HCT116 (cell line): ENCODE measurements around the gene TRIM67. TPM values are rescaled to one million over a fixed set of nuclear protein-coding genes. Genes with fewer than 3 reads are reported as not detected.

Source experiments
- ATAC-seq: fragments of 200-7000 bp; cut with Tn5 transposase; 2 replicates; pipeline ENCODE4 v1.9.1; 2020; ENCODE audit warnings: mild to moderate bottlenecking, moderate library complexity
- BruUV-seq: library from RNA; stranded (reverse); fragments of 400-500 nt; replicated peaks from 2 replicates; lab custom pipeline; 2021; lab: Mats Ljungman, UMichigan
- CTCF ChIA-PET: fragments of 300-600 bp; sonication (Branson Sonifier 250); formaldehyde crosslinking; loops from one replicate; lab custom pipeline; 2021; ENCODE audit warnings: antibody characterized with exemption; lab: Charles Lee
- POLR2A ChIA-PET: fragments of 300-600, 350-600 bp; sonication (Branson Sonifier 250); formaldehyde crosslinking; loops from one replicate; lab custom pipeline; 2021; ENCODE audit warnings: antibody characterized with exemption; lab: Charles Lee
- RAD21 ChIA-PET, 2 experiments: fragments of 300-600 bp; sonication (Branson Sonifier 250); formaldehyde crosslinking; loops; one replicate each; lab custom pipeline; 2023; ENCODE audit warnings: low total read pairs in 2 of 2; ENCODE audit not compliant: uncharacterized antibody in 2 of 2, unreplicated experiment in 2 of 2, low non-redundant PET in 1 of 2; lab: Charles Lee
- DNase-seq: peaks from one replicate; pipeline ENCODE4 v3.0.0-alpha.2; 2010; ENCODE audit warnings: low read depth, low spot score
- H2AFZ ChIP-seq: fragments of 200-600 bp; shearing (Covaris generic), sonication (generic); 2 replicates; pipeline ENCODE4 v1.6.1; 2017; ENCODE audit warnings: low read depth, mixed run types, mixed read lengths, antibody characterized with exemption, low read length; ENCODE audit not compliant: poor library complexity, severe bottlenecking
- H3K27ac ChIP-seq: 2 replicates; pipeline ENCODE4 v1.5.1; 2012; ENCODE audit warnings: low read depth, low read length
- H3K27me3 ChIP-seq: fragments of 200-600 bp; sonication (generic); 2 replicates; pipeline ENCODE4 v1.6.1; 2016; ENCODE audit warnings: mixed run types, low read length, mixed read lengths; ENCODE audit not compliant: insufficient read depth
- H3K36me3 ChIP-seq, 2 experiments: fragments of 200-500 bp in 1 of 2; fragments of 200-600 bp in 1 of 2; sonication (Bioruptor generic) in 1 of 2; sonication (generic) in 1 of 2; 2 replicates each; pipeline versions ENCODE4 v1.5.1 to v1.6.1; 2014 to 2016; ENCODE audit warnings: low read length in 2 of 2, inconsistent platforms in 1 of 2, mixed read lengths in 1 of 2, mixed run types in 1 of 2; ENCODE audit not compliant: insufficient read depth in 2 of 2, control insufficient read depth in 1 of 2
- H3K4me1 ChIP-seq, 2 experiments: fragments of 200-600 bp in 1 of 2; sonication (generic) in 1 of 2; 2 replicates each; pipeline versions ENCODE4 v1.5.1 to v1.6.1; 2012 to 2017; ENCODE audit warnings: low read length in 2 of 2, inconsistent platforms in 1 of 2, mild to moderate bottlenecking in 1 of 2, mixed read lengths in 1 of 2, mixed run types in 1 of 2, moderate library complexity in 1 of 2; ENCODE audit not compliant: insufficient read depth in 2 of 2, control insufficient read depth in 1 of 2
- H3K4me2 ChIP-seq: fragments of 200-600 bp; sonication (generic); 2 replicates; pipeline ENCODE4 v1.6.1; 2017; ENCODE audit warnings: mixed run types, low read length, mixed read lengths
- H3K4me3 ChIP-seq, 2 experiments: fragments of 200-600 bp in 1 of 2; sonication (generic) in 1 of 2; replicated peaks in 1 of 2; 2 replicates each; pipeline ENCODE4 v1.5.1; 2011 to 2016; ENCODE audit warnings: low read length in 2 of 2, control low read depth in 1 of 2, low read depth in 1 of 2, mild to moderate bottlenecking in 1 of 2, mixed read lengths in 1 of 2, mixed run types in 1 of 2
- H3K79me2 ChIP-seq: fragments of 200-600 bp; sonication (generic); 2 replicates; pipeline ENCODE4 v1.6.1; 2017; ENCODE audit warnings: mild to moderate bottlenecking, mixed run types, low read length, moderate library complexity, mixed read lengths; ENCODE audit not compliant: insufficient read depth
- H3K9ac ChIP-seq: fragments of 200-600 bp; sonication (generic); 2 replicates; pipeline ENCODE4 v1.6.1; 2016; ENCODE audit warnings: low read length, mixed read lengths
- H3K9me2 ChIP-seq: fragments of 200-600 bp; sonication (generic), shearing (Covaris generic); 2 replicates; pipeline ENCODE4 v1.6.1; 2017; ENCODE audit warnings: mixed run types, mild to moderate bottlenecking, moderate library complexity; ENCODE audit not compliant: insufficient read depth
- H3K9me3 ChIP-seq, 2 experiments: fragments of 200-500 bp in 1 of 2; fragments of 200-600 bp in 1 of 2; sonication (Bioruptor generic) in 1 of 2; sonication (generic) in 1 of 2; 2 replicates each; pipeline ENCODE4 v1.6.1; 2014 to 2017; ENCODE audit warnings: low read length in 2 of 2, mixed read lengths in 2 of 2, inconsistent platforms in 1 of 2, low read depth in 1 of 2, mild to moderate bottlenecking in 1 of 2, mixed run types in 1 of 2, moderate library complexity in 1 of 2; ENCODE audit not compliant: control insufficient read depth in 1 of 2, insufficient read depth in 1 of 2
- H4K20me1 ChIP-seq: fragments of 200-600 bp; sonication (generic), shearing (Covaris generic); 2 replicates; pipeline ENCODE4 v1.6.1; 2017; ENCODE audit warnings: mixed run types, mild to moderate bottlenecking, moderate library complexity; ENCODE audit not compliant: insufficient read depth
- EGR1 ChIP-seq: IDR thresholded peaks from 2 replicates; pipeline ENCODE4 v1.6.1; 2012; ENCODE audit warnings: low read depth
- intact Hi-C: fragments of 100-400 bp; cut with micrococcal nuclease; formaldehyde crosslinking; loops from 2 replicates; pipeline ENCODE4 v1.10.0; 2022
- total RNA-seq: library from RNA; stranded (reverse); gene quantifications from one replicate; pipeline ENCODE4 v1.2.1, GENCODE V29; 2021; ENCODE audit not compliant: unreplicated experiment
- TF ChIP-seq, protein P1 (sequence below), 3 experiments: fragments of 200-600 bp in 1 of 3; sonication (generic) in 1 of 3; IDR thresholded peaks in 2 of 3; conservative IDR thresholded peaks in 1 of 3; 2 replicates each; pipeline ENCODE4 v1.5.1; 2012 to 2017; ENCODE audit warnings: low read depth in 2 of 3, low read length in 2 of 3, antibody characterized with exemption in 1 of 3, borderline replicate concordance in 1 of 3, control low read depth in 1 of 3, mild to moderate bottlenecking in 1 of 3, mixed read lengths in 1 of 3, mixed run types in 1 of 3, moderate library complexity in 1 of 3; ENCODE audit not compliant: insufficient read depth in 1 of 3

The TRIM67 gene
- total RNA-seq, 1 experiment from 2014 or later = 0.02 TPM

DNA sequence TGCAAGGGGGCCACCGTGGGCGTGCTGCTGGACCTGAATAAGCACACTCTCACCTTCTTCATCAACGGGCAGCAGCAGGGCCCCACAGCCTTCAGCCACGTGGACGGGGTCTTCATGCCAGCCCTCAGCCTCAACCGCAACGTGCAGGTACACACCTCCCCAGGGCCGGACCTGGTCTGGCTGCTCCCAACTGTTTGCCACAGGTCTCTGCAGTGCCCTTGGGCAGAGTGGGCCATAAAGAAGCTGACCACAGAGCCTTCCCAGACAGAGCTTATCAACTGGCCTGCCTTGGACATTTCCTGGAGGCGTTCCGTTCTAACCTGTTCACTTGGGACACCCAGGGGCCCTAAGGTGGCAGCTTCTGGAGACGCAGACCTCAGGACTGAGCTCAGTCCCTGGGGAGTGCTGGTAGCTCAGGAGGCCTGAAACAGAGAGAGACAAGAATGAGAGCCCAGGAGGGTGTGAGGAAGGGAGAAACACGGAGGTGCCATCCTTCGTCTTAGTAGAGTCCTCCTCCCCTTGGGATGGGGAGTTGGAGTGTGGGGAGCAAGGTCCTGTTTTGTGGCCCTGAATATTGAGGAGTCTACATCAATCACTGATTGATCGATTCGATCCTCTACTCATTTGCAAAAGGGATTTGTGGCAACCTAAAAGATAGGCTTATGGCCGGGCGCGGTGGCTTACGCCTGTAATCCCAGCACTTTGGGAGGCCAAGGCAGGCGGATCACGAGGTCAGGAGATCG, 52.1 kb downstream of the TRIM67 start:
- Histone ChIP-seq H3K79me2 (no peaks in the 10 kb centered on the region), H3K9me2 (no peaks in the 10 kb centered on the region), H4K20me1 (no peaks in the 10 kb centered on the region), H3K27ac (no peak overlapping the region), H3K4me3 (no peak overlapping the region), H3K4me1 (peaks cover 20 to 24% of the 10 kb centered on the region in 2 experiments; a peak in 3 of 4 replicates), H2AFZ (no peak overlapping the region)
- BruUV-seq = no TSS peak
- ATAC-seq = no peak
- CTCF ChIA-PET = no interaction called here
- TF ChIP-seq, protein P1, sequence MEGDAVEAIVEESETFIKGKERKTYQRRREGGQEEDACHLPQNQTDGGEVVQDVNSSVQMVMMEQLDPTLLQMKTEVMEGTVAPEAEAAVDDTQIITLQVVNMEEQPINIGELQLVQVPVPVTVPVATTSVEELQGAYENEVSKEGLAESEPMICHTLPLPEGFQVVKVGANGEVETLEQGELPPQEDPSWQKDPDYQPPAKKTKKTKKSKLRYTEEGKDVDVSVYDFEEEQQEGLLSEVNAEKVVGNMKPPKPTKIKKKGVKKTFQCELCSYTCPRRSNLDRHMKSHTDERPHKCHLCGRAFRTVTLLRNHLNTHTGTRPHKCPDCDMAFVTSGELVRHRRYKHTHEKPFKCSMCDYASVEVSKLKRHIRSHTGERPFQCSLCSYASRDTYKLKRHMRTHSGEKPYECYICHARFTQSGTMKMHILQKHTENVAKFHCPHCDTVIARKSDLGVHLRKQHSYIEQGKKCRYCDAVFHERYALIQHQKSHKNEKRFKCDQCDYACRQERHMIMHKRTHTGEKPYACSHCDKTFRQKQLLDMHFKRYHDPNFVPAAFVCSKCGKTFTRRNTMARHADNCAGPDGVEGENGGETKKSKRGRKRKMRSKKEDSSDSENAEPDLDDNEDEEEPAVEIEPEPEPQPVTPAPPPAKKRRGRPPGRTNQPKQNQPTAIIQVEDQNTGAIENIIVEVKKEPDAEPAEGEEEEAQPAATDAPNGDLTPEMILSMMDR (IDR thresholded peaks at IDR 0.05 in 2 of 3, conservative IDR thresholded peaks at IDR 0.05 in 1 of 3; ENCODE audit: borderline replicate concordance in 1 of 3, insufficient read depth in 1 of 3, low read depth in 2 of 3, low read length in 2 of 3) = no peak
- TF ChIP-seq, all 23 proteins: peak for 0
- H3K27me3 ChIP-seq = no peaks in the 10 kb centered on the region
- intact Hi-C loops = loop anchor here (5.0 kb wide), 1 partner anchor 237 kb away; the partner anchor contains the start of genes ARV1 and TTC13
- no peaks in the 10 kb centered on the region for H3K36me3 ChIP-seq
- no peak for DNase-seq
- H3K4me2 ChIP-seq = no peak overlapping the region
- POLR2A ChIA-PET = no interaction called here
- no peaks in the 10 kb centered on the region for H3K9me3 ChIP-seq
- no peak overlapping the region for H3K9ac ChIP-seq
- RAD21 ChIA-PET = no interaction called here

DNA sequence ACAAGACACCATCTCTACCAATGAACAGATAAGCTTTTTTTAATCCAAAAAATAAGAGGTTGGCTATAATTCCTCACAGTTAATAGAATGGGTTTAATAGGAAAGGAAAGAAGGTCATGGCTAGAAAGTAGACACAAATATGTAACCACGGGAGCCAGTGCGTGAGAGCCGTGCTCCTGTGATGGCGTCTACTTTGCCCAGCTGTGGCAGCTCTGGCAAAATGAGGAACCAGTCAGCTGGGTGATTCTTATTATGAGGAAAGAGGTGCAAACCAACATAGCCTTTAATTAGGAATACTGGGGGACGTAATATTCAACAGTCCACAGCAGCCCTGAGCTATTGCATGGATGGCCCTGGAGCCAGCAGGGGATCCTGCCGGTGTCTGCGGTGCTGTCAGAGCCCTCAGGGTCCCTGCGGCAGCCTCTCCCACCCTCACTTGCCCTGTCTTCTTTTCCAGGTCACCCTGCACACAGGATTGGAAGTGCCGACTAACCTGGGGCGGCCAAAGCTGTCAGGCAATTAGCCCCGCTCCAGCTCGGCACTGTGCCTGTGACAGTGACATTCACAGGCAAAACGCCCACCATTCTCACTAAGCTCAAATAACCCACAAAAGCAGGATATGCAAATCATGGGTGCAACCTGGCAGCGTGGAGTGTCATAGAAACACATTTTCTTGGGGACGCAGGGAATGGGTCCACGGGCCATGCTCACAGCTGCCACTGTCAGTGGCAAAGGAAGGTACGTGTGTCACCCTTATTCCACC, 53.2 kb downstream of the TRIM67 start:
- H3K9ac ChIP-seq = no peak overlapping the region
- H3K4me1 ChIP-seq = peaks cover 31 to 35% of the 10 kb centered on the region in 2 experiments; a peak in 3 of 4 replicates
- H3K4me2 ChIP-seq = no peak overlapping the region
- H3K4me3 ChIP-seq = no peak overlapping the region
- H3K27me3 ChIP-seq = no peaks in the 10 kb centered on the region
- H3K9me2 ChIP-seq = no peaks in the 10 kb centered on the region
- H3K79me2 ChIP-seq = no peaks in the 10 kb centered on the region
- BruUV-seq = no TSS peak
- no peaks in the 10 kb centered on the region for H3K36me3 ChIP-seq
- no peak for DNase-seq
- POLR2A ChIA-PET = no interaction called here
- H3K9me3 ChIP-seq = no peaks in the 10 kb centered on the region
- no peaks in the 10 kb centered on the region for H4K20me1 ChIP-seq
- no peak for TF ChIP-seq EGR1
- TF ChIP-seq, all 23 proteins: peak for 0
- ATAC-seq = no peak
- ChIA-PET CTCF (no interaction called here), RAD21 (no interaction called here)
- intact Hi-C loops = loop anchor here (5.0 kb wide), 1 partner anchor 238 kb away; the partner anchor contains the start of genes ARV1 and TTC13
- H2AFZ ChIP-seq = no peak overlapping the region
- H3K27ac ChIP-seq = no peak overlapping the region
